HepG2 (cell line): ENCODE results near the gene MCAT. TPM values are rescaled to one million over a fixed set of nuclear protein-coding genes. Genes with fewer than 3 reads are reported as not detected.

Experiments
- ARID2 ChIP-seq: sonication (generic); formaldehyde crosslinking; IDR thresholded peaks from 2 replicates; pipeline ENCODE4 v1.8.1; 2022; ENCODE audit warnings: mild to moderate bottlenecking, missing genetic modification reagents, borderline replicate concordance
- CBX2 ChIP-seq, 2 experiments: fragments of 200-600 bp in 1 of 2; sonication (generic); formaldehyde crosslinking in 1 of 2; IDR thresholded peaks; 2 replicates each; pipeline versions ENCODE4 v1.7.0 to v1.8.1; 2018 to 2022; ENCODE audit warnings: low read depth in 2 of 2, low read length in 1 of 2, mild to moderate bottlenecking in 1 of 2, missing genetic modification reagents in 1 of 2
- FOXP1 ChIP-seq, 2 experiments: fragments of 450-650 bp in 1 of 2; IDR thresholded peaks; 2 replicates each; pipeline ENCODE4 v1.6.1; 2017 to 2018; ENCODE audit warnings: antibody characterized with exemption in 1 of 2
- NCOA2 ChIP-seq: sonication (generic); formaldehyde crosslinking; IDR thresholded peaks from 2 replicates; pipeline ENCODE4 v1.8.0; 2022; ENCODE audit warnings: inconsistent platforms
- RAD51 ChIP-seq: fragments of 450-650 bp; IDR thresholded peaks from 2 replicates; pipeline ENCODE4 v1.6.1; 2016; ENCODE audit warnings: borderline replicate concordance
- RBM22 ChIP-seq: fragments of 200-400 bp; formaldehyde crosslinking; optimal IDR thresholded peaks from 2 replicates; pipeline ENCODE3; 2017; ENCODE audit warnings: mild to moderate bottlenecking, low read length, moderate library complexity
- SOX5 ChIP-seq: IDR thresholded peaks from 2 replicates; pipeline ENCODE4 v1.6.1; 2016; ENCODE audit warnings: borderline replicate concordance
- STAG1 ChIP-seq: sonication (generic); formaldehyde crosslinking; IDR thresholded peaks from 2 replicates; pipeline ENCODE4 v1.4.0; 2020; ENCODE audit warnings: missing genetic modification reagents
- TARDBP ChIP-seq: sonication (generic); formaldehyde crosslinking; IDR thresholded peaks from 2 replicates; pipeline ENCODE4 v1.8.0; 2022; ENCODE audit warnings: mild to moderate bottlenecking, missing genetic modification reagents
- TOE1 ChIP-seq: sonication (generic); formaldehyde crosslinking; IDR thresholded peaks from 2 replicates; pipeline ENCODE4 v1.4.0; 2020; ENCODE audit warnings: mild to moderate bottlenecking, missing genetic modification reagents
- ZBTB8A ChIP-seq: sonication (generic); formaldehyde crosslinking; IDR thresholded peaks from 2 replicates; pipeline ENCODE4 v1.4.0; 2020; ENCODE audit warnings: mild to moderate bottlenecking, low read depth, missing genetic modification reagents, borderline replicate concordance
- ZNF251 ChIP-seq: sonication (generic); formaldehyde crosslinking; IDR thresholded peaks from 2 replicates; pipeline ENCODE4 v1.9.0; 2021; ENCODE audit warnings: mild to moderate bottlenecking, missing genetic modification reagents
- ZNF281 ChIP-seq: sonication (generic); formaldehyde crosslinking; IDR thresholded peaks from 2 replicates; pipeline ENCODE4 v1.4.0; 2020; ENCODE audit warnings: missing genetic modification reagents, borderline replicate concordance
- ZNF44 ChIP-seq: sonication (generic); formaldehyde crosslinking; IDR thresholded peaks from 2 replicates; pipeline ENCODE4 v1.5.1; 2020; ENCODE audit warnings: mild to moderate bottlenecking, missing genetic modification reagents
- ZNF607 ChIP-seq: sonication (generic); formaldehyde crosslinking; IDR thresholded peaks from 2 replicates; pipeline ENCODE4 v1.5.1; 2020; ENCODE audit warnings: missing genetic modification reagents, mild to moderate bottlenecking, borderline replicate concordance
- ZNF652 ChIP-seq: IDR thresholded peaks from 2 replicates; pipeline ENCODE4 v1.6.1; 2016; ENCODE audit warnings: low read depth, borderline replicate concordance
- ZNF788 ChIP-seq: sonication (generic); formaldehyde crosslinking; IDR thresholded peaks from 2 replicates; pipeline ENCODE4 v1.5.0; 2020; ENCODE audit warnings: mild to moderate bottlenecking, missing genetic modification reagents, borderline replicate concordance
- ZSCAN22 ChIP-seq: sonication (generic); formaldehyde crosslinking; IDR thresholded peaks from 2 replicates; pipeline ENCODE4 v1.4.0; 2020; ENCODE audit warnings: mild to moderate bottlenecking, missing genetic modification reagents
- polyA plus RNA-seq, 8 experiments: library from polyadenylated mRNA; depleted of rRNA in 3 of 8; stranded (reverse) in 7 of 8; unstranded in 1 of 8; fragments of >200 nt; fragmentation: Illumina TruSeq in 4 of 8; extraction: Trizol in 4 of 8; gene quantifications; 2 replicates each; pipeline versions ENCODE4 v1.2.1 to v1.2.3, GENCODE V29; 2011 to 2016; ENCODE audit warnings: low read depth in 4 of 8, missing spikeins in 1 of 8, mixed read lengths in 1 of 8; ENCODE audit not compliant: insufficient read depth in 1 of 8
- total RNA-seq, 5 experiments: library from RNA; depleted of rRNA; stranded (reverse); fragments of >200 nt; fragmentation: Illumina TruSeq; extraction: Trizol; gene quantifications; 2 replicates each; pipeline ENCODE4 v1.2.3, GENCODE V29; 2016; ENCODE audit warnings: low read depth in 1 of 5
- TF ChIP-seq, protein P1 (sequence below): sonication (generic); formaldehyde crosslinking; conservative IDR thresholded peaks from 2 replicates; pipeline ENCODE4 v1.4.0; 2020; ENCODE audit warnings: missing genetic modification reagents
- TF ChIP-seq, protein P2 (sequence below): sonication (generic); formaldehyde crosslinking; IDR thresholded peaks from 2 replicates; pipeline ENCODE4 v1.9.0; 2021; ENCODE audit warnings: missing genetic modification reagents, borderline replicate concordance

Gene MCAT
- total and polyA plus RNA-seq, 2 of the 13 experiments (the other 11 are each of a cell fraction or from before 2014, with no cell fraction given): 9.3 to 16.7 TPM

- TF ChIP-seq ZNF788 (CRISPR knock-in tag) (peak; percentile 61; the same call in 1 of the 2 replicates), ZNF607 (CRISPR knock-in tag) (0 out of 2 replicates have a peak, but pooled peaks have one; percentile 61), RBM22 (peak; percentile 97), SOX5 (CRISPR knock-in tag) (0 out of 2 replicates have a peak, but pooled peaks have one; percentile 6), STAG1 (CRISPR knock-in tag) (peak; percentile 25; the same call in 1 of the 2 replicates), ZNF251 (CRISPR knock-in tag) (no peak), CBX2 (IDR thresholded peaks at IDR 0.05; ENCODE audit: low read depth, low read length) (no peak), CBX2 (CRISPR knock-in tag; IDR thresholded peaks at IDR 0.05; ENCODE audit: low read depth) (no peak), ARID2 (peak; percentile 59; the same call in 1 of the 2 replicates), NCOA2 (CRISPR knock-in tag) (no peak), RAD51 (no peak), ZBTB8A (CRISPR knock-in tag) (no peak), ZSCAN22 (no peak), FOXP1 (IDR thresholded peaks at IDR 0.05) (no peak), FOXP1 (CRISPR knock-in tag; IDR thresholded peaks at IDR 0.05) (no peak), ZNF281 (no peak), ZNF44 (no peak), TOE1 (CRISPR knock-in tag) (no peak), TARDBP (CRISPR knock-in tag) (peak; percentile 75), ZNF652 (CRISPR knock-in tag) (no peak)
- TF ChIP-seq, protein P1, sequence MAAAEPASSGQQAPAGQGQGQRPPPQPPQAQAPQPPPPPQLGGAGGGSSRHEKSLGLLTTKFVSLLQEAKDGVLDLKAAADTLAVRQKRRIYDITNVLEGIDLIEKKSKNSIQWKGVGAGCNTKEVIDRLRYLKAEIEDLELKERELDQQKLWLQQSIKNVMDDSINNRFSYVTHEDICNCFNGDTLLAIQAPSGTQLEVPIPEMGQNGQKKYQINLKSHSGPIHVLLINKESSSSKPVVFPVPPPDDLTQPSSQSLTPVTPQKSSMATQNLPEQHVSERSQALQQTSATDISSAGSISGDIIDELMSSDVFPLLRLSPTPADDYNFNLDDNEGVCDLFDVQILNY (CRISPR knock-in tag): no peak; the same call in none of the 2 replicates
- TF ChIP-seq, protein P2, sequence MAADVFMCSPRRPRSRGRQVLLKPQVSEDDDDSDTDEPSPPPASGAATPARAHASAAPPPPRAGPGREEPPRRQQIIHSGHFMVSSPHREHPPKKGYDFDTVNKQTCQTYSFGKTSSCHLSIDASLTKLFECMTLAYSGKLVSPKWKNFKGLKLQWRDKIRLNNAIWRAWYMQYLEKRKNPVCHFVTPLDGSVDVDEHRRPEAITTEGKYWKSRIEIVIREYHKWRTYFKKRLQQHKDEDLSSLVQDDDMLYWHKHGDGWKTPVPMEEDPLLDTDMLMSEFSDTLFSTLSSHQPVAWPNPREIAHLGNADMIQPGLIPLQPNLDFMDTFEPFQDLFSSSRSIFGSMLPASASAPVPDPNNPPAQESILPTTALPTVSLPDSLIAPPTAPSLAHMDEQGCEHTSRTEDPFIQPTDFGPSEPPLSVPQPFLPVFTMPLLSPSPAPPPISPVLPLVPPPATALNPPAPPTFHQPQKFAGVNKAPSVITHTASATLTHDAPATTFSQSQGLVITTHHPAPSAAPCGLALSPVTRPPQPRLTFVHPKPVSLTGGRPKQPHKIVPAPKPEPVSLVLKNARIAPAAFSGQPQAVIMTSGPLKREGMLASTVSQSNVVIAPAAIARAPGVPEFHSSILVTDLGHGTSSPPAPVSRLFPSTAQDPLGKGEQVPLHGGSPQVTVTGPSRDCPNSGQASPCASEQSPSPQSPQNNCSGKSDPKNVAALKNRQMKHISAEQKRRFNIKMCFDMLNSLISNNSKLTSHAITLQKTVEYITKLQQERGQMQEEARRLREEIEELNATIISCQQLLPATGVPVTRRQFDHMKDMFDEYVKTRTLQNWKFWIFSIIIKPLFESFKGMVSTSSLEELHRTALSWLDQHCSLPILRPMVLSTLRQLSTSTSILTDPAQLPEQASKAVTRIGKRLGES (CRISPR knock-in tag): no peak
Observed at GRCh38 chr22:43088984-43089717, 54.0 kb downstream of the MCAT start, which contains the start of gene TTLL1 (continued).
